BLaER1 (cell line): ENCODE data around the gene COX7B.
"Not testable (repeated sequence)": the region's sequence is repeated elsewhere in the genome, so short reads cannot be mapped to it uniquely, and the experiment has no call there.

ENCODE experiments used
- H3K27ac ChIP-seq: shearing (Covaris generic); formaldehyde crosslinking; 2 replicates; pipeline ENCODE4 v1.8.1; 2022
- H3K27me3 ChIP-seq: shearing (Covaris generic); formaldehyde crosslinking; 2 replicates; pipeline ENCODE4 v1.8.1; 2022
- H3K36me3 ChIP-seq: shearing (Covaris generic); formaldehyde crosslinking; 2 replicates; pipeline ENCODE4 v1.8.1; 2022
- H3K4me1 ChIP-seq: shearing (Covaris generic); formaldehyde crosslinking; 2 replicates; pipeline ENCODE4 v1.8.1; 2022
- H3K4me2 ChIP-seq: shearing (Covaris generic); formaldehyde crosslinking; 2 replicates; pipeline ENCODE4 v1.8.1; 2022
- H3K4me3 ChIP-seq: shearing (Covaris generic); formaldehyde crosslinking; 2 replicates; pipeline ENCODE4 v1.8.1; 2022
- H3K9ac ChIP-seq: shearing (Covaris generic); formaldehyde crosslinking; 2 replicates; pipeline ENCODE4 v1.8.1; 2022
- H3K9me3 ChIP-seq: shearing (Covaris generic); formaldehyde crosslinking; 2 replicates; pipeline ENCODE4 v1.8.1; 2022
- H4K20me1 ChIP-seq: shearing (Covaris generic); formaldehyde crosslinking; 2 replicates; pipeline ENCODE4 v1.8.1; 2022
- Cebpa-rat ChIP-seq: shearing (Covaris generic); IDR thresholded peaks from 2 replicates; pipeline ENCODE4 v1.8.1; 2022

The COX7B gene

DNA sequence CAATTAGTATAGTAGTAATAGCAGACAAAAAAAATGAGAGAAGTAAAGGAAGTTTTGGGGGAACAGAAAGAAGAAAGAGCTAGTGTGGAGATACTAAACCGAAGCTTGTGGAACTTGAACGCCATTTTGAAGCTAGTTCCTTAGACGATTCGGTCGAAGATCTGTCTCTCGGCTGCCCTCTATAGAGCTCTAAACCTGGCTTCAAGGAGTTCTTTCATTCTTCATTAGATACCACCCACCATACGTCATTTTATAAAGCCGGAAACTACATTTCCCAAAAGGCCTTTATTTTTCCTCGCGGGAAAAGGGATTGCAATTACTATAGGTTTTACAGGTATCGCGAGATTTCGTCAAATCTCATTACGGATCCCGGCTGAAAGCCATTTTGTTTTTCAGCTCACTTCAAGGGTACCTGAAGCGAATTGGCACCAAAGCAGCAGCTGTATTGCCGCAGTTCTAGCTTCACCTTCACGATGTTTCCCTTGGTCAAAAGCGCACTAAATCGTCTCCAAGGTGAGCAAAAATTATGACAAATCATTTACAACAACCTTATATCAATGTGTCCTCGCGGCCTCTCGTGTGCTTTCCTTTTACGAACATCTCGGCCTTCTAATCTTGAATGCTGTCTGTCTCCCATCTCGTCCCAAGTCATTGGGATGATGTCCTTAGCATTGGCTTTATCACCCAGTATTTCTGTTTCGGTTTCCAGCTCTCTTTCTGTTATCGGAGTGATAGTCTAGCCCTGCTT, at the start of gene COX7B:
Gene COX7B (plus strand): TSS at position 388 of the 748 bp plus-strand sequence. CDS start 86 bp downstream, at position 474.
- Histone ChIP-seq H3K36me3 (peaks cover 18% of the 10 kb centered on the region), H3K4me3 (peak within 1 kb of the TSS; percentile 70), H3K4me1 (peaks cover 13% of the 10 kb centered on the region; the same call in 1 of the 2 replicates), H3K9me3 (no peaks in the 10 kb centered on the region), H3K27ac (peak within 1 kb of the TSS; percentile 79), H3K9ac (peak within 1 kb of the TSS; percentile 81), H3K4me2 (peak within 1 kb of the TSS; percentile 67), H4K20me1 (peaks cover 18% of the 10 kb centered on the region), H3K27me3 (peaks cover 21% of the 10 kb centered on the region; the same call in 1 of the 2 replicates)
- no peak for TF ChIP-seq Cebpa-rat

GRCh38 chrX:77875372-77875771, 23.9 kb upstream of the COX7B start:
- no peak overlapping the region for H3K9ac ChIP-seq
- H3K9me3 ChIP-seq, result no peaks in the 10 kb centered on the region
- no peak for TF ChIP-seq Cebpa-rat
- no peak overlapping the region for H3K4me2 ChIP-seq
- H3K27me3 ChIP-seq, result peaks cover 6% of the 10 kb centered on the region; the same call in 1 of the 2 replicates
- H4K20me1 ChIP-seq, result 0 out of 2 replicates have a peak, but pooled peaks cover 11% of the 10 kb centered on the region
- peaks cover 35% of the 10 kb centered on the region for H3K36me3 ChIP-seq
- no peaks in the 10 kb centered on the region for H3K4me1 ChIP-seq
- H3K27ac ChIP-seq, result no peak overlapping the region
- no peak overlapping the region for H3K4me3 ChIP-seq

GRCh38 chrX:77881418-77881817, 17.9 kb upstream of the COX7B start:
- not testable (repeated sequence) for H3K4me1 ChIP-seq, H3K9me3 ChIP-seq, H3K4me2 ChIP-seq, H3K4me3 ChIP-seq, H3K27me3 ChIP-seq, H3K9ac ChIP-seq, H3K36me3 ChIP-seq, H3K27ac ChIP-seq
- H4K20me1 ChIP-seq, result 0 out of 2 replicates have a peak, but pooled peaks cover 23% of the 10 kb centered on the region

- peaks cover 11% of the 10 kb centered on the region for H3K4me1 ChIP-seq
- peaks cover 4% of the 10 kb centered on the region; the same call in 1 of the 2 replicates for H3K36me3 ChIP-seq
- peaks cover 22% of the 10 kb centered on the region for H4K20me1 ChIP-seq
- H3K27ac ChIP-seq, result no peak overlapping the region
- peaks cover 3% of the 10 kb centered on the region; the same call in 1 of the 2 replicates for H3K9me3 ChIP-seq
- TF ChIP-seq Cebpa-rat, result no peak
- no peak overlapping the region for H3K4me3 ChIP-seq
- H3K4me2 ChIP-seq, result peak overlapping the region; percentile 67
- peaks cover 12% of the 10 kb centered on the region; the same call in 1 of the 2 replicates for H3K27me3 ChIP-seq
- no peak overlapping the region for H3K9ac ChIP-seq
Measured at GRCh38 chrX:77892887-77893286, 6.4 kb upstream of the COX7B start.

DNA sequence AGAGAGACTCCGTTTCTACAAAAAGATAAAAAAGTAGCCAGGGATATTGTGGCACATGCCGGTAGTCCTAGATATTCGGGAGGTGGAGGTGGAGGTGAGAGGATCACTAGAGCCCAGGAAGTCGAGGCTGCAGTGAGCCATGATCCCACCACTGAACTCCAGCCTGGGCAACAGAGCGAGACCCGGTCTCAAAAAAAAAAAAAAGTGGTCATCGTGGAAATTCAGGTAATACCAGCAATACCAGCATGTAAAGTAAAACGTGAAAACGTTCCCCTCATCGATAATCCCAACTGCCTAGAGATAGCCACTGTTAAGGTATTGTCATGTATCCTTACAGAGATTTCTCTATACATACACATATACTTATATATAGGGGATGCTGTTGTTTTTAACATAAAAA, 5.6 kb upstream of the COX7B start:
- H3K27ac ChIP-seq, result no peak overlapping the region

DNA sequence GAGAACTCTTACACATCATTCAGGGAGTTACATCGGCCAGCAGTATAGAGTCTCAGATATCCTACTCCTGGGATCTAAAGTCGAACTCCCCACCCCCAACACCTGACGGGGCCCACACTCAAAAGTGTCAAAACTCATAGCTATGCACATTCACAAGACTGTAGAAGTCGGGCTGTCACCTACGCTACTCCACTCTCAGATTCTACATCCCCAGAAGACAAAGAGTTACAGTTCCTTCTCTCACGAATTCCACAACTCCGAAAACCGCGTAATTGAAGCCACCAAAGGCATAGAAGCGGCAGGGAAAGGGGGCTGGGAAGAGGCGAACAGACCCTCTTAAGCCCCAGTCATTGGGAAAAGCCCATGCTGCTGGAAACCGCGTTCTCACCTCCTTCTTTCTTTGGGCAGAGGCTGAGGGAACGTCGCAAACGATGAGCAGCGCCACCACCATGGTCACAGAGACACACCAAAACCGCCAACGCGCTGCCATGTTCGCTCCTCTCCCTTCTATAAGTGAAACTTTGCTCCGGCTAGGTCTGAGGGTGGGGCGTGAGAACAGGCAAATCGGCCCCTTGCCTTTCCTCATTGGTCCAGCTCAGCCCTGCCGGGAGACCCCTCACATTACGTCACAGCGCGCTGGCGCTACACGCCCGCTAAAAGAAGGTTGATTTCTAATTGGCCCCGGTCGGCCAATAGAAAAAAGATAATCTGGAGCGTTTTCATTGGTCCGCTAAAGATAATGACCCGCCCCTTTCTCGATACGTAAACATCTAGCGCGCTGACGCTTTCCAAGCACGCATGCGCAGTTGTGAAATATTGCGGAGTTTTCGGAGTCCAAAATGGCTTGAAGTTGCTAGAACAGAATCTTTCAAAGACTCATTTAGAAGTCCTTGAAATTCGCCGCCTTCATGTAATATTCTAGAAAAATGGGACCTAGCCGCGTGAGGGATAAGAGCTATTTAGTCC, 4.1 kb upstream of the COX7B start, which contains the start of gene MAGT1:
Gene MAGT1 (minus strand): TSS at position 515 of the 966 bp plus-strand sequence. CDS start 25 bp downstream, at position 490.
- H3K9me3 ChIP-seq, result no peaks in the 10 kb centered on the region
- 0 out of 2 replicates have a peak, but pooled peaks have one; percentile 21 for TF ChIP-seq Cebpa-rat
- H4K20me1 ChIP-seq, result peaks cover 22% of the 10 kb centered on the region
- H3K27ac ChIP-seq, result peak within 1 kb of the TSS; percentile 77
- no peaks in the 10 kb centered on the region for H3K36me3 ChIP-seq
- peak within 1 kb of the TSS; percentile 73 for H3K4me3 ChIP-seq
- H3K27me3 ChIP-seq, result peaks cover 12% of the 10 kb centered on the region; the same call in 1 of the 2 replicates
- peak within 1 kb of the TSS; percentile 84 for H3K9ac ChIP-seq
- H3K4me1 ChIP-seq, result peaks cover 11% of the 10 kb centered on the region
- peak within 1 kb of the TSS; percentile 67 for H3K4me2 ChIP-seq

More for the DNA sequence above, 5.6 kb upstream of the COX7B start:
- Histone ChIP-seq H3K4me2 (peak overlapping the region; percentile 67), H3K27me3 (peaks cover 12% of the 10 kb centered on the region; the same call in 1 of the 2 replicates), H4K20me1 (peaks cover 22% of the 10 kb centered on the region), H3K4me3 (peak overlapping the region; percentile 73), H3K4me1 (peaks cover 11% of the 10 kb centered on the region), H3K9ac (no peak overlapping the region), H3K9me3 (peaks cover 3% of the 10 kb centered on the region; the same call in 1 of the 2 replicates), H3K36me3 (peaks cover 4% of the 10 kb centered on the region; the same call in 1 of the 2 replicates)
- no peak for TF ChIP-seq Cebpa-rat

DNA sequence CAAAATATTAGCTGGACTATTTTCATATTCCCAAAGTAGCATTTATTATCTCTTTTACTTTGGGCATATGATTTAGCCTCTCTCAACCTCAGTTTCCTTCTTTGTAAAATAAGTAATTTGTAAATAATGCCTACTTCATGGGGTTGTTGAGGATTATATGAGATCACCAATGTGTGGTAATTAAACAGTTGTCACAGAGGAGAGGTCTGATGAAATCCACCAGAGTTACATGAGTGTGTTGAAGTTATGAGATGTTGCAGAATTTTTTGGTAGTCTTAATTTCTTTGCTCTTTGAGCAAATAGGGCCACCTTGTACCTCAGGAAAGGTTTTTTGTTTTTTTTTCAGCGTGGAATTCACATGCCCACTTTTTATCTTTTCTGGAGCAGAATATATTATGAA, 1.4 kb downstream of the COX7B start:
- Histone ChIP-seq H3K27me3 (peaks cover 21% of the 10 kb centered on the region; the same call in 1 of the 2 replicates), H4K20me1 (peaks cover 18% of the 10 kb centered on the region), H3K4me2 (peak overlapping the region; percentile 67), H3K4me3 (peak overlapping the region; percentile 70), H3K9me3 (no peaks in the 10 kb centered on the region), H3K9ac (peak overlapping the region; percentile 81), H3K36me3 (peaks cover 22% of the 10 kb centered on the region), H3K4me1 (peaks cover 13% of the 10 kb centered on the region; the same call in 1 of the 2 replicates), H3K27ac (no peak overlapping the region)
- TF ChIP-seq Cebpa-rat, result no peak

DNA sequence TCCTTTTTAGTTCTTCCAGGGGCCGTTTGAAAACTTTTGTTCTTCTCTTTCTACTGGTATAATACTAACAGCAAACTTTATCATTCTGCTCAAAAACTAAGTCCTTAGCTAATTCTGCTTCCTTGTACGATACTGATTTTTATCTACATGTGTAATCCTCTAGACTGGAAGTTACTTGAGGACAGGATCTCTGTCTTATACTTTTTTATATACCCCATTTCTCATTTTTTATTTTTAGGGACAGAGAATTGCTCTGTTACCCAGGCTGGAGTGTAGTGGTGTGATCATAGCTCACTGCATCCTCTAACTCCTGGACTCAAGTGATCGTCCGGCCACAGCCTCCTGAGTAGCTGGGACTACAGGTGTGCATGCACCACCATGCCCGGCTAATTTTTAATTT, 2.2 kb downstream of the COX7B start:
- H3K9ac ChIP-seq, result no peak overlapping the region; the same call in 1 of the 2 replicates
- TF ChIP-seq Cebpa-rat, result no peak
- peaks cover 13% of the 10 kb centered on the region; the same call in 1 of the 2 replicates for H3K4me1 ChIP-seq
- H3K36me3 ChIP-seq, result peaks cover 26% of the 10 kb centered on the region
- peaks cover 21% of the 10 kb centered on the region; the same call in 1 of the 2 replicates for H3K27me3 ChIP-seq
- no peak overlapping the region for H3K27ac ChIP-seq
- H3K4me2 ChIP-seq, result peak overlapping the region; percentile 67
- H4K20me1 ChIP-seq, result peaks cover 18% of the 10 kb centered on the region
- H3K9me3 ChIP-seq, result no peaks in the 10 kb centered on the region
- H3K4me3 ChIP-seq, result peak overlapping the region; percentile 70; the same call in 1 of the 2 replicates
